NCI-H748 (cell line): ENCODE results near the gene PLAC9.
"Not testable (repeated sequence)": the region's sequence is repeated elsewhere in the genome, so short reads cannot be mapped to it uniquely, and the experiment has no call there.

Experiments used
- DNase-seq: peaks from one replicate; lab custom pipeline; 2025; ENCODE audit not compliant: unreplicated experiment; lab: John Stamatoyannopoulos, UW

Gene PLAC9, protein sequence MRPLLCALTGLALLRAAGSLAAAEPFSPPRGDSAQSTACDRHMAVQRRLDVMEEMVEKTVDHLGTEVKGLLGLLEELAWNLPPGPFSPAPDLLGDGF

DNA sequence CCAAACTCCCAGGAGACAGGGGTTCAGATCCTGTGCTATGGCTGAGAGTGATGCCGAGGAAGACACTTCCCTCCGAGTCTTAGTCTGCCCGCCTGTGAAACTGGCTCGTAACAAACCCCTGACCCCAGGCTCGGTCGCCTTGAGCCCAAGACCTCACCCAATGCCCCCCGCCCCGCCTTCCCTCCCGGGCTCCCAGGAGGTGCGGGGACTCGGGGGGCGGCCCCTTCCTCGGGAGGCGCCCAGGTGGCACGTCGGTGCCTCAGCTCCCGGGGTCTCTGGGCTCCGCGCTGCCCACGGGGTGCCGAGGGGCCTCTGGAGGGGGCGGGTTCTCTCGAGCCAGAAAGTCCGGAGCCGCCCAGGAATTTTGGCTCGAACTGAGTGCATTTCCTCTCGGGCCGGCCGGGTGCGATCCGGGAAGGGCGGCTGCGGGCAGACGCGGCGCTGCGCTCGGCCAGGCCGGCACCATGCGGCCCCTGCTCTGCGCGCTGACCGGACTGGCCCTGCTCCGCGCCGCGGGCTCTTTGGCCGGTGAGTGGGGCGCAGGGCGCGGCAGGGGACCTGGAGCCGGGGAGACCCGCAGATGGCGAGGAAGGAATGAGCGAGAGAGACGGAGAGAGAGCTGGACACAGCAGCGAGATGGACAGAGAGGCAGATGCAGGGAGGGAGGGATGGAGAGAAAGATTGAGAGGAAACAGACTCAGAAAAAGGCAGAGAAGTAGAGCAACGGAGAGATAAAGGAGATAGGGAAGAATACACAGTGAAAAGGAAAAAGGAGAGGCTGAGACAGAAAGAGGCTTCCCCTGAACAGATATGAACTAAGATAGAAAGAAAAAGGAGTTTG lies at the start of gene PLAC9:
PLAC9 (plus strand) TSS at position 432 of the 841 bp plus-strand sequence; CDS start at position 465, 33 bp downstream.
- DNase-seq = peak; percentile 8

DNA sequence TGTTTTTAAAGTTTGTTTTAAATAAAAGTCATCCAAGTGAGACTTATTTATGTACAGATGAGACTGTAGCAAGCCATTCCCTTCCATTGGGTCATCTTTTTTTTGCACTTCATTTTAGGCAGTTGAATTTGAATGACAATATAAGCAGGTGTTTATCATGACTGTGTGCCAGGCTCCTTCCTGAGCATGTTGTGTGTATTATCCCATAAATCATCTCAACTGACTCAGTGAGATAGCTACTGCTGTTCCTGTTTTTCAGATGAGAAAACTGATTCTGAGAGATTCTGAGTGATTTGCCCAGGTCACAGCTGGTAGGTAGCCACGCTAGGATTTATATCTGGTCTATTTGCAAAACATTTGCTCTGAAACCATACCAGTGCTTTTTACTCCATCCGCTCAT lies 42.4 kb upstream of the PLAC9 start:
- peak; percentile 45 for DNase-seq

DNA sequence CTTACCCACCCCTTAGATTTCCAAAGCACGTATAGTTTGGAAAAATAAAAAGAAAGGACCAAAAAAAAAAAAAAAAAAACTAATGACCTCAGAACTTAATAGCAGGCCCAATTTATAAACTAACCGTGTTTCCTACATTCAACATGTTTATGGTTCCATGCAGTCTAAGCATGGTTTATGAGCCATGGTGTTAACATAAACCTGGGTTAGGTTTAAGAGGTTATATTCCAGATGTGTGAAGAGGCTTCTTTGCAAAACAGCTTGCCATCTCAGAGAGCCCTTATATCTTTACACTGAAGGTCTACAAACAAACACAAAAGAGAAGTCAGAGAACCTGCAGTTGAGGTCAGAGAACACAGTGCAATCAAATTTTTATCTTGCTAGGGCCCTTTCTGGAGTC lies 38.3 kb upstream of the PLAC9 start:
- no peak for DNase-seq

DNA sequence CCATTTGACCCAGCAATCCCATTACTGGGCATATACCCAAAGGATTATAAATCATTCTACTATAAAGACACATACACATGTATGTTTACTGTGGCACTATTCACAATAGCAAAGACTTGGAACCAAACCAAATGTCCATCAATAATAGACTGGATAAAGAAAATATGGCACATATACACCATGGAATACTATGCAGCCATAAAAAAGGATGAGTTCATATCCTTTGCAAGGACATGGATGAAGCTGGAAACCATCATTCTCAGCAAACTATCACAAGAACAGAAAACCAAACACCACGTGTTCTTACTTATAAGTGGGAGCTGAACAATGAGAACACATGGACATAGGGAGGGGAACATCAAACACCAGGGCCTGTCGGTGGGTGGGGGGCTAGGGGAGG lies 34.3 kb upstream of the PLAC9 start:
- not testable (repeated sequence) for DNase-seq

DNA sequence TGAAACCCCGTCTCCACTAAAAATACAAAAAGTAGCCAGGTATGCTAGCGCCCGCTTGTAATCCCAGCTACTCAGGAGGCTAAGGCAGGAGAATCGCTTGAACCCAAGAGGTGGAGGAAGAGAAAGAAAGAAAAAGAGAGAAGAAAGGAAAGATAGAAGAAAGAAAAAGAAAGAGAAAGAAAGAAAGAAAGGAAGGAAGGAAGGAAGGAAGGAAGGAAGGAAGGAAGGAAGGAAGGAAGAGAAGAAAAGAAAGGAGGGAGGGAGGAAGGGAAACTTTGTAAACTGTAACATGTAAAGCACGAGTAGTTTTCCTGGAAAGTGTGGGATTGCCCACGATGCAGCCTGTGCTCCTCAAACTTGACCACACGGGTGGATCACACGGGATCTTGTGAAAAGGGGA lies 33.2 kb upstream of the PLAC9 start:
- not testable (repeated sequence) for DNase-seq

DNA sequence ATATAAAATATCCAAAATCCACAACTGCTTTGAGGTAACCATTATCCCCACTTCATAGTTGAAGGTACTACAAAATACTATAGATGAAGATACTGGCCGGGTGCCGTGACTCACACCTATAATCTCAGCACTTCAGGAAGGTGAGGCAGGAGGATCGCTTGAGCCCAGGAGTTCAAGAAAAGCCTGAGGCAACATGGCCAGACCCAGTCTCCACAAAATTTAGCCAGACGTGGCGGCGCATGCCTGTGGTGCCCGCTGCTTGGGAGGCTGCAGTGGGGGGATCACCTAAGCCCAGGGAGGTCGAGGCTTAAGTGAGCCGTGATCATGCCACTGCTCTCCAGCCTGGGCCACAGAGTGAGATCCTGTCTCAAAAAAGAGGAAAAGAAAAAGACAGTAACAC lies 32.4 kb upstream of the PLAC9 start:
- no peak for DNase-seq

DNA sequence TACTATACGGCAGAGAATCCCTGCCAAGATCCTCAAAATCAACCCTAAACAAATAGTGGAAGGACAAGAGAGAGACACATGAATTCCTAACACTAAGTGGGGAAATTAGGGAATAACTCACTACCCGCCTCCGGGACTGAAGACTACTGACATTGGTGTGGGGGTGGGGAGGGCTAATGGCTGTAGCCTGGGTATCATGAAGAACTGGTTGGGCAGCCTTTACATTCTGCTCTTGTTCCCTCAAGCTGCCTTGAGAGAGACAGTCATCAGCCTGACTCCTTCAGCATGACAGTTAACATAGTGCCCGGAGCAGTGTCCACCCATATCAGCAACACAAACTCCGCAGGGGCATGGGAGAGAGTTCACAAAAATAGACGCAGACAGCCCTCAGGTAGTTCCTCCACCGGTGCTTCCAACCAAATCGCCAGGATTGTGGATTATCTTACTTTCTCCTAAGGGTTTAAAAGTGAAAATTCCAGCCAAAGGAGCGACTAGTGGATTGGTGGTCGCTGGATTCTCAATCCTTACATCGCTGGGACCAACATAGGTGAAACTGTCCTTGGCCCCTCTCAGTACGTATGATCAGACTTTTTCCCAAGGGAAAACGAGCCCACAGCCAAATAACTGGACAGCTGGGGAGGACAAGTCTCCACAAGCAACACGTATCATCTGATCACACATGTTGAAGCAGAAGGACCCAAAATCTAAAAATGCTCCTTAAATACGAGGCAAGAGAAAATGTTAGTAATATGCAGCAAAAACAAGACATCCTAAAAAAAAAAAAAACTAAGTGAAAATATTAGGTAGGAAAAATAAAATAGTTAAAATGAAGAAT lies 31.5 kb upstream of the PLAC9 start:
- peak; percentile 2 for DNase-seq

DNA sequence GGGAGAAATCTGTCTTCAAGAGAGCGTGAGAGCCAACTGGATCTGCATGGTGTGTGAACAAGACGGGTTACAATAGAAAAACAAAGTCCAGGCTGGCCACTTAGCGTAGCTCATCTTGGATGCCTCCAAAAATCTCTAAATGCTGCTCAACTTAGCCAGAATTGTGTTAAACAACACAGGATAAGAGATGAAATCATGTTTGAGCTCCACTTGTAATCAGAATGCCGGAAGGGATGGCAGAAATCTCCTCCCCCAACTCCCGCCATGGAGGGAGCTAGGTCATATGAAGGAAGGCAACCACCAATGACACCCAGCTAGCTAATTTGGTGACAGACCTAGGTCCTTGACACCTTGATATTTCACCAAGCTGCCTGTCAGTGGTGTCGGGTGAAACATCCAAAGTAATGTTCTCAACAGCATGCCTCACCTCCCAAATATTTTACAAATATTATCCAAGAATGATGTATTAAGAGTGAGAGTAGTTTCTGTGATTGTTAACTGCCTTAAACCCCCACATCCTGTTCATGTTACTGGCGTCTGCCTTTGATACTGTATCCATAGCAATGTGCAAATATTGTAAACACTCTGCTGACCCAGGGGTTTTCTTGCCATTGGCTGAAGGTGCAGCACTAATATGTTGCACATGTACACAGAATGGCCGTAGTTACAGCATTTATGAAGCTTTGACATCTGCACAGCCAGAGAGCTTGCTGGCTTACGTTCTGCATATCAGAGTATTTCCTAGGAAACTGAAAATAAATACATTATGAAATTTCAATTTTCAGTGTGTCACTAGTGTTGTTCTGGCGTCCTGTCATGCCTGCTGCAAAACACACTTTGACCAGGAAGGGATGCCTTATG lies 28.2 kb upstream of the PLAC9 start:
- peak; percentile 59 for DNase-seq

DNA sequence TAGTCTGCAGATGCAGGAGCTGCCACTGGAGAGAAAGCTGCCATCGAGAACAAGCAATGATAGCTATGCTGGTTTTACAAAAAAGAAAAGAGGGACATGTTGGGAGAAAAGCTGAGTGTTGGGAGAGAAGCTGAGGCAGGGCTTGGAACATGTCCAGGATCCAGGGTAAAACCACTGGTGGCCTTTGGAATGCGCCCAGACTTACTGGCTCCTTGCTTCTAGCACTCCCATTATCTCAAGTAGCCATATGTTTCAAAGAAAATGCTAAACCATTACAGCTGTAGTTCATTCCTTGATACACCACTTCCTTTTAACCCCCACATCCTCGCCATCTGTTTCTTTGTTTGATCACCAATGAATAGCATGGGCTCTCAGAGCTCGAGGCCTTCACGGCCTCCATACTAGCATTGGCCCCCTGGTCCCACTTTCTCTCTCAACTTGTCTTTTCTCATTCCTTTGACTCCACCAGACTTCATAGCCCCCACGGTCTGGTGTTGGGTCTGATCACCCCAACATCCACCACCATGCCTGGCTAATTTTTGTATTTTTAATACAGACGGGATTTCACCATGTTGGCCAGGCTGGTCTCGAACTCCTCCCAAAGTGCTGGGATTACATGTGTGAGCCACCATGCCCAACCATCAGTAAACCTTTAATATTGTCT lies 23.8 kb upstream of the PLAC9 start:
- DNase-seq = no peak

DNA sequence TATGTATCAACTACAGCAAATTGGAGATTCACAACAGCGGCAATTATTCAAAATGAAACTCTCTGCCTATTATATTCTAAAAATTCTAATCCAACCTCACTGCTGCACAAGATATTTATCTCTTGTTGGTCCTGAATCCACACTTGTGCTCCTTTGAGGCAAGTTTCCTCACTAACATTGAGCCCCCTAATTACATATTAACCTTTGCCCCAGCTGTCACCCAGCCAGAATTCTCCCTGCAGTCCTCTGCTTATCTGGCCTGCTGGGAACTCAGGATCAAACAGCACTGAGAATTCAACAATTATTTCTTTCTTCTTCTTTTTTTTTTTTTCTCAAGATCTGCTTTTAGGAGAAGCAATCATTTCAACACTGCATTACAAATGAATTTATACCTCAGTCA lies 21.5 kb upstream of the PLAC9 start:
- DNase-seq = no peak

DNA sequence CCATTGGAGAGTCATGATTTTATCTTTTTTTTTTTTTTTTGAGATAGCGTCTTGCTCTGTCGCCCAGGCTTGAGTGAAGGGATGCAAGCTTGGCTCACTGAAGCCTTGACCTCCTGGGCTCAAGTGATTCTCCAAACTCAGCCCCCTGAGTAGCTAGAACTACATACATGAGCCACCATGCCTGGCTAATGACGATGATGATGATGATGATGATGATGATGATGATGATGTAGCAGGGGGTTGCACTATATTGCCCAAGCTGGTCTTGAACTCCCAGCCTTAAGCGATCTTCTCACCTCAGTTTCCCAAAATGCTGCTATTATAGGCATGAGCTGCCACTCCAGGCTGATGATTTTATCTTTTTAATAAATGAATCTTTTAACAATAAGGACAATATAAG lies 13.9 kb upstream of the PLAC9 start:
- DNase-seq = no peak

DNA sequence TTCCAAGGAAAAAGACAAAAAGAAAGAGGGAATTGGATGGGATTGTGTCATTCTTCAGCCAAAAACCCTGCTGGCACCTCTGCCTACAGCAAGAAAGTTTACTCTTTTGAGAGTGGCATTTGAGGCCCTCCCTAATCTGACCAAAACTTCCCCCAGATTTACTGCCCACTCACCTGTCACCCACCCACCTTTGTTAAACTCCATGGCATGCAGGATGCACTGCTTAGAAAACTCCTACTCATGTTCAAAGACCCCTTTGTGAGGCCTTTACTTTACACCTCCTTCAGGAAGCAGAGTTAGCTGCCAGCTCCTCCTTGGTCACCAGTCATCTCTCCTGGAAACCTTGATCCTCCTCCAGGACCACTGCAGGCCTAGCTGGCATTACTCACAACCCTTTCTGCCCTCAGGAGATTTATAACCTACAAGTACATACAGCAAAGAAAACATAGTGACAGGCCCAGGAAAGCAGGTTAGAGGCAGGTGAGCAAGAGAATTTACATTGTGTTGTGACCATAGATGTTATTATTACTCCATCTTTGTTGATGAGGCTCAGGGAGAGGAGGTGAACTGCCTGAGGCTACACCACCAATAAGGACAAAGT lies 10.3 kb upstream of the PLAC9 start:
- DNase-seq = no peak

DNA sequence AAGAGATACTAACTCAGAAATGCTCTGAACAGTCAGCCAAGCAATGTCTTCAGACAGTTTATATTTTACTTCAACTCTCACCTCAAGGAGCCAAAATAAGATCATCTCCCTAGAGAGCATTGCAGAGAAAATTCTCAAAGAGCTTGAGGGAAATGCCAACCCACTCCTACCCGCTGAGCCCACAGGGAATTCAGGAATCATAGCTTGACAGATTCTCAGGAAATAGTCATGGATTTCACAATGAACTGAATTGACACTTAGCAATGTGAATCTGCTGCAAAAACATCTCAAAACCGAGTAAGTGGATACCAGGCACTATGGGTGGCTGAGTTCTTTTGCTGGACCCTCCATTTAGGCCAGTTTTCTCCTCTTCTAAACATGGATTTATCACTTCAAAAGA lies 9.8 kb upstream of the PLAC9 start:
- DNase-seq = no peak

DNA sequence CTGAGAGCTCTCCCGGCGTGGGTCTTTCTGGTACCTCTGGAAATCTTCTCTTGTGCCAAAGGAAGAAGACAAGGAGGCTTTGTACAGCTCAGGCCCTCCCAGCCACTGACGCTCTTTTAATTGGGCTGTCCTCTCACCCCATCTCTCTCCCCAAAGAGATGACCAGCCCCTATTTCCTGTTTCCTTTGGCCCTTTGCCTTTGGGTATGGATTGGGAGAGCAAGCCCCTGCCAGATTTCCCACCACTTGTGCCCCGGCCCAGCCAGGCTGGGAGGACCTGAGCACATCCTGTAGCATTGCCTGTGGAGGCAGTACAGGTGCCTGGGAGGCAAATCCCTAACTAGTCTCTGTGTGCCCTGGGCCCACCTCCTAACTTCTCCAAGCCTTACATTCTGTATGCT lies 5.7 kb upstream of the PLAC9 start:
- DNase-seq = no peak

DNA sequence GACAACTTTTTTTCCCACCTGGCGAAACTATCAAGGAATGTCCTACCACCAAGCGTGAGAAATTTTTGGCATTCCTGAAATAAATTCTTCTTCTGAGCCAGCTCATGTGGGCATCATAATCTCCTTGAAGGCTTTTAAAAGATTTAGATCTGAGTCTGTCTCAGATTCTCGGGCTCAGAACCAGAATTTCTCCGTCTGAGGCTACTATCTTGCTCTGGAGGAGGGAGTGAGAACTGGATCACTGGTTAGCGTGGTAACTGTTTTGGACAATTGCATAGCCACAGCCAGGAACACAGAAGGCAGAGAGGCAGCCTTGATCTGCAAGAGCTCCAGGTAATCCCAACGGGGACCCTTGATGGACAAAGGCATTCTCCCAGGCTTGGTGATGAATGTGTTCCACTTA lies 1.0 kb upstream of the PLAC9 start:
- DNase-seq = no peak

DNA sequence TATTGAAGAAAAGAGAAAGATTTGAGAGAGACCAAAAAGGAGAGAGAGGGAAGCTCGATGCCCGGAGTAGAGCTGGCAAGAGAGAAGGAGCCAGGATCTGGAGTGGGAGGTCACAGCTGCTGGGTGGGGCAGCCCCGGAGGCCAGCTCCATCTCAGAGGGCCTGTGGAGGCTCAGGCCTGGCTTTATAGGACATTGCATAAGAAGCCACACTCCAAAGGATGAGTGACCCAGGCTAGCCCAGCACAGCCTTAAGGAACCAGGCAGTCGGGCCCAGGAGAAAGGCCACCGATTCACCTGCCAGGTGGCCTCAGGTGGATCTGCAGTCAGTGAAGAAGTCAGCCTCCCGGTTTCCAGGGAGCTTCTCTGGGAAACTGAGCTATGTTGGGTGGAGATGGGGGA lies 676 bp downstream of the PLAC9 start:
- no peak for DNase-seq

DNA sequence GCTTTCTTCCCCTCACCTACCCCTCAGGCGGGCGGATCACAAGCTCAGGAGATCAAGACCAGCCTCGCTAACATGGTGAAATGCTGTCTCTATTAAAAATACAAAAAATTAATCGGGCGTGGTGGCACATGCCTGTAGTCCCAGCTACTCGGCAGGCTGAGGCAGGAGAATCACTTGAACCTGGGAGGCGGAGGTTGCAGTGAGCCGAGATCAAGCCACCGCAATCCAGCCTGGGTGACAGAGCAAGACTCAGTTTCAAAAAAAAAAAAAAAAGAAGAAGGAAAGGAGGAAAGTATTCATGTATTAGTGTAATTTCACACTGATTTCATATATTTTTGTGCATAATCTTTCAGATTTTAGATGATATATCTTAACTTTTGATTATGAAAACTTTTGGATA lies 1.2 kb downstream of the PLAC9 start:
- not testable (repeated sequence) for DNase-seq

DNA sequence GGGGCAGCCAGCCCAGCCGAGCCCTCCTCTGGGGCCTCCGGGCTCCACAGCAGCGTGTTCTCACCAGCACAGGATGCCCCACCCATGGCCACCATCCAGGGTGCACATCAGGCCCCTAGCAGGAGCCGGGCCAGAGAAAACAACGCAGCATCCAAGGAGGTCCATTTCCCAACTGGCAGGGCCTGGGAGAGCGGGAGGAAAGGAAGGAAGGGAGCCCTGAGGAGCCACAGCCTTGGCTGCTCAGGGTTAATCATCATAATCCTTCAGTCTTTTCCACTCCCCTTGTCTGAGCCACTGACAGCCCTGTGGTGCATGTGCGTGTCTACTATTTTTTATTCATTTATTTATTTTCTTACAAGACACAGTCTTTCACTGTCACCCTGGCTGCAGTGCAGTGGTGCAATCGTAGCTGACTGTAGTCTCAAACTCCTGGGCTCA lies 3.6 kb downstream of the PLAC9 start:
- DNase-seq = no peak

DNA sequence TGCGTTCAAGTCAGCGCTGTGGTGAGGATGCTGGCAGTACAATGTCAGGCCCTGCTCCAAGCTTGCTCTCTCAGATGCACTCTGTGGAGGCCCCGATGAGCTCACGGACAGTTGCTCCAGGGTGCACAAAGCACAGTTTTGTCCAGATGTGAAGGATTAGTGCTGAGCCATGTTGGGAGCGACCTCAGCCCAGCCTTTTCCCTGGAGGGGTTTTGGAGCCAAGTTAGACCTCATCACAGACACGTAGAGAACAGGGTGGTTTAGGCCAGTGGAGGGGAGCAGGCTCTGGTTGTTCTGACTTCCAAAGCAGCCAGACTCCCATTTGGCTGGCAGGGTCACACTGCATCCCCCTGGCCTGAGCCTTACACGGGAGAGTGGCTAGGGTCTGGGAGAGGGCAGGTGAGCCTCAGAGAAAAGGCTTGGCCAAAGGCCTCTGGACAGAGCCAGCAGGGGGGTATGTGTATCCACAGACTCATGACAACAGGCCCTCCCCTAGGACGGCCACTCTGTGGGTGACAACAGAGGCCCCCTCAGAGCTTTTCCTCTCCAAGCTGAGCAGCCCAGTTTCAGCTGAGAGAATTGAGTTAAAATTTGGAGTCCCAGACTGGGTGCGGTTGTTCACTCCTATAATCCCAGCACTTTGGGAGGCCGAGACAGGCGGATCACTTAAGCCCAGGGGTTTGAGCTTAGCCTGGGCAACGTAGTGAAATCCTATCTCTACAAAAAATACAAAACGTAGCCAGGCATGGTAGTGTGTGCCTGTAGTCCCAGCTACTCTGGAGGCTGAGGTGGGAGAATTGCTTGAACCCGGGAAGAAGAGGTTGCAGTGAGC lies 4.7 kb downstream of the PLAC9 start:
- no peak for DNase-seq
